ENCODE measurements around the gene GPC5.
"Not testable (repeated sequence)": the region's sequence is repeated elsewhere in the genome, so short reads cannot be mapped to it uniquely, and the experiment has no call there.

GPC5 gene

DNA sequence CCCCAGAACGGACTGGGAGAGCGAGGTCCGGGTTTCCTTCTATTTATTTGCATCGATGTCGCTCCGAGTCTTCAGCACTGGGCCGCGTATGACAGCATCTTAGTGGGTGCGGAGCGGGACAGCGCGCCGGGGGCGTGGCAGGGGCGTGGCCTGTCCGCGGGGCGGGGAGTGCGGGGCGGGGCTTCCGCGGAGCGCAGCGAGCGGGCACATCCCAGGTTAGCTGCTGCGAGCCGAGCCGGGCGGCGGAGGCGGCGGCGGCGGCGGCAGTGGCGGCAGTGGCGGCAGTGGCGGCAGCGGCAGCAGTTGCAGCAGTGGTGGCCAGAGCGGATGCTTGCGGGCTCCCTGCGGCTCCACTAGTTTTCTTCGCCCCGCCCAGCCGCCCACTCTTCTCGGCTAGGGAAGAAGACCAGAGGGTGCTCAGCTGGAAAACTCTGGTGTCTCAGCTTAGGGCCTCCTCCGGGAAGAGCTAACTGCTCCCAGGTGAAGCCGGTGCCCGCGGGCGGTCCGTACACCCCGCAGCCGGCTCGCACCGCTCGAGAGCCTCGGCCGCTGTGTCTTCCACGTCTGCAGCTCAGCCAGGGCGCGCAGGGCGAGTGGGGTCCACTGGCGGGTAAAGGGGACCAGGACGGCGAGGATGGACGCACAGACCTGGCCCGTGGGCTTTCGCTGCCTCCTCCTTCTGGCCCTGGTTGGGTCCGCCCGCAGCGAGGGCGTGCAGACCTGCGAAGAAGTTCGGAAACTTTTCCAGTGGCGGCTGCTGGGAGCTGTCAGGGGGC, at the start of gene GPC5:
Gene GPC5 (plus strand): TSS at position 209 of the 776 bp plus-strand sequence.
- peak within 1 kb of the TSS; percentile 74 for H3K4me3 Mint-ChIP-seq
- H3K27ac Mint-ChIP-seq = no peak within 1 kb of the TSS
- H3K36me3 Mint-ChIP-seq (ENCODE audit: low read depth) = no peaks in the 10 kb centered on the region
- peaks cover 62% of the 10 kb centered on the region for H3K27me3 Mint-ChIP-seq
- intact Hi-C loops (cut with micrococcal nuclease) = no loop called here
- H3K9me3 Mint-ChIP-seq = no peaks in the 10 kb centered on the region
- peaks cover 20% of the 10 kb centered on the region for H3K4me1 Mint-ChIP-seq (ENCODE audit: low read depth)

DNA sequence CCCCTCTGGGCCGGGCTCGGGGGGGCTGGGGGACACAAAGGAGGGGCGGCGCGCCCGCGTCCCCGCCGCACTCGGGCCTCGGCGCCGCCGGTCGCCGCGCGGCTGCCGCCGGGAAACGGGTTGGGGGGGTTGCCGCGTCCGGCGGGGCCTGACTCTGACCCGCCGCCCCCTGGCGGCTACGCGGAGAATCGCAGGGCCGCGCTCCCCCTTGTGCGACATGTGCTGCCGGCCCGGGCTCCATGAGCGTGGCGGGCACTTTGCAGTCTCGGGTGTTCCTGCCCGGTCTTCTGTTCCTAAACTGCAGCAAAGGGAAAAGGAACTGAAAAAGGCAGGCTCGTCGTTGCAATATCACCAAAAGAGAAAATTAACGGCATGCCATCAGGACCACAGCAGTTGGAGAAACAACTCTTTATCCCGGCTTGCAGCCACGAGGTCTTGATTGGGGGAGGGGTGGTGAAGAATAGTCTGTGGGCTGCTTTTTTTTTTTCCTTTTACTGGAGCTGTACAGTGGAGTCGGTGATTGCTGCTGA, 49.5 kb upstream of the GPC5 start:
- H3K27me3 Mint-ChIP-seq = peaks cover 5% of the 10 kb centered on the region
- no peaks in the 10 kb centered on the region for H3K9me3 Mint-ChIP-seq
- H3K27ac Mint-ChIP-seq = peak overlapping the region; percentile 77
- H3K36me3 Mint-ChIP-seq (ENCODE audit: low read depth) = peaks cover 44% of the 10 kb centered on the region
- peak overlapping the region; percentile 74 for H3K4me3 Mint-ChIP-seq
- H3K4me1 Mint-ChIP-seq (ENCODE audit: low read depth) = peaks cover 20% of the 10 kb centered on the region
- intact Hi-C loops (cut with micrococcal nuclease) = loop anchor here (5.0 kb wide), 2 partner anchors 192 to 217 kb away; no protein-coding TSS in a partner anchor

DNA sequence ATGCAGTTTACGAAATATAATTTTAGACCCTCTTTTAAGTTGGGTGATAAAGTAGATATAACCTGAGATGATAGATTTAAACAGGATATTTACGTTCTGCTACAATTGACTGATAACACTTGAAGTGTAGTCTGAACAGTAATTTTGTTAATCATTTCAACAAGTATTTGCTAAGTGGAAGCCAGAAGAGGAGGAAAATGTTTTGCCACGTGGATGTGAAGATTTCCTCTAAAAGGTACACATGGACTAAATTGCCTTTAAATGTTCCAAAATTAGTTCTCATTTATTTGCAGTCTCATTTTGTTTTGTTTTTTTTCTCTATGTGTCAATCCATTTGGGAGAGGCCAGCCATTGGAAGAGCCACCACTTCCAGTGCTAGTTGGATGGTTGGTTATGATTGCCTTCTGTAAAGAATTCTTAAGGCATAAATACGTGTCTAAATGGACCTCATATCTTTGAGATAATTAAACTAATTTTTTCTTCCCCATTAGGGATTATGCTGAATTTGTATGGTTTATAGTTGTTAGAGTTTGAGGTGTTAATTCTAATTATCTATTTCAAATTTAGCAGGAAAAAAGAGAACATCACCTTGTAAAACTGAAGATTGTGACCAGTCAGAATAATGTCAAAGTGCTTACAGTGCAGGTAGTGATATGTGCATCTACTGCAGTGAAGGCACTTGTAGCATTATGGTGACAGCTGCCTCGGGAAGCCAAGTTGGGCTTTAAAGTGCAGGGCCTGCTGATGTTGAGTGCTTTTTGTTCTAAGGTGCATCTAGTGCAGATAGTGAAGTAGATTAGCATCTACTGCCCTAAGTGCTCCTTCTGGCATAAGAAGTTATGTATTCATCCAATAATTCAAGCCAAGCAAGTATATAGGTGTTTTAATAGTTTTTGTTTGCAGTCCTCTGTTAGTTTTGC, 48.2 kb upstream of the GPC5 start:
- H3K27me3 Mint-ChIP-seq = peaks cover 5% of the 10 kb centered on the region
- peaks cover 20% of the 10 kb centered on the region for H3K4me1 Mint-ChIP-seq (ENCODE audit: low read depth)
- peak overlapping the region; percentile 74 for H3K4me3 Mint-ChIP-seq
- H3K36me3 Mint-ChIP-seq (ENCODE audit: low read depth) = peaks cover 56% of the 10 kb centered on the region
- no peaks in the 10 kb centered on the region for H3K9me3 Mint-ChIP-seq
- intact Hi-C loops (cut with micrococcal nuclease) = loop anchor here (5.0 kb wide), 2 partner anchors 193 to 218 kb away; no protein-coding TSS in a partner anchor
- H3K27ac Mint-ChIP-seq = no peak overlapping the region

DNA sequence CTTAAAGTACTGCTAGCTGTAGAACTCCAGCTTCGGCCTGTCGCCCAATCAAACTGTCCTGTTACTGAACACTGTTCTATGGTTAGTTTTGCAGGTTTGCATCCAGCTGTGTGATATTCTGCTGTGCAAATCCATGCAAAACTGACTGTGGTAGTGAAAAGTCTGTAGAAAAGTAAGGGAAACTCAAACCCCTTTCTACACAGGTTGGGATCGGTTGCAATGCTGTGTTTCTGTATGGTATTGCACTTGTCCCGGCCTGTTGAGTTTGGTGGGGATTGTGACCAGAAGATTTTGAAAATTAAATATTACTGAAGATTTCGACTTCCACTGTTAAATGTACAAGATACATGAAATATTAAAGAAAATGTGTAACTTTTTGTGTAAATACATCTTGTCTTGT, 47.3 kb upstream of the GPC5 start:
- Mint-ChIP-seq H3K36me3 (ENCODE audit: low read depth) (peaks cover 65% of the 10 kb centered on the region), H3K9me3 (no peaks in the 10 kb centered on the region), H3K4me1 (ENCODE audit: low read depth) (peaks cover 20% of the 10 kb centered on the region), H3K4me3 (no peak overlapping the region), H3K27me3 (peaks cover 5% of the 10 kb centered on the region), H3K27ac (no peak overlapping the region)
- intact Hi-C loops (cut with micrococcal nuclease) = no loop called here

DNA sequence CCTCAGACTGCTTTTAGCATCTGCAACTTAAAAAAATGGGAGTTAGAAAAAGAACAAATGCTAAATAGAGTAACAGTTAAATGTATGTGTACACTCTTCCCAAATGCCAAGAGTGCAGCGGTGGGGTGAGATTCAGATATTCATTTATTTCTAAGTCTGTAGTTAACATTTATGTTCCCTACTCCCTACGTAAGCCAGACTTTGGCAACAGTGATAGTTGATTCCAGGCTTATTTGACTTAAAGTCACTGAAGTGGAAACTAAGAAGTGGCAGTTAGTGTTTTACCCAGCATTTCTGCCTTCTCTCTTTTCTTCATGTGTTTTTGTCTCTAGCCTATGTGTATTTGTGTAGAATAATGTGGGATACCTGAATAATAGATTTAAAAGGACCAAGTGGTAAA, 46.4 kb upstream of the GPC5 start:
- Mint-ChIP-seq H3K27me3 (peaks cover 3% of the 10 kb centered on the region), H3K27ac (no peak overlapping the region), H3K4me3 (no peak overlapping the region), H3K36me3 (ENCODE audit: low read depth) (peaks cover 72% of the 10 kb centered on the region), H3K4me1 (ENCODE audit: low read depth) (peaks cover 16% of the 10 kb centered on the region), H3K9me3 (no peaks in the 10 kb centered on the region)
- intact Hi-C loops (cut with micrococcal nuclease) = no loop called here

DNA sequence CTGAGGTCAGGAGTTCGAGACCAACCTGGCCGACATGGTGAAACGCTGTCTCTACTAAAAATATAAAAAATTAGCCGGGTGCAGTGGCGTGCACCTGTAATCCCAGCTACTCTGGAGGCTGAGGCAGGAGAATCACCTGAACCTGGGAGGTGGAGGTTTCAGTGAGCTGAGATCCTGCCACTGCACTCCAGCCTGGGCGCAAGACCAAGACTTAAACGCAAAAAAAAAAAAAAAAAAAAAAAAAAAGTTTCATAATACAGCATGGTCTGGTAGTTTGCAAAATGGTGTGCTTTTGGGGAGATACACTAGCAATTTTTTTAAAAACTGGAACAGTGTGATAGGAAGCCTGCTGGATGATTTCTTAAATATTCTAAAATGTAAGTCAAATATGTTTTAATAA, 45.5 kb upstream of the GPC5 start:
- H3K4me3 Mint-ChIP-seq; H3K27me3 Mint-ChIP-seq; H3K27ac Mint-ChIP-seq; H3K9me3 Mint-ChIP-seq; intact Hi-C loops (cut with micrococcal nuclease): not testable (repeated sequence)
- H3K4me1 Mint-ChIP-seq (ENCODE audit: low read depth) = peaks cover 15% of the 10 kb centered on the region
- peaks cover 76% of the 10 kb centered on the region for H3K36me3 Mint-ChIP-seq (ENCODE audit: low read depth)

DNA sequence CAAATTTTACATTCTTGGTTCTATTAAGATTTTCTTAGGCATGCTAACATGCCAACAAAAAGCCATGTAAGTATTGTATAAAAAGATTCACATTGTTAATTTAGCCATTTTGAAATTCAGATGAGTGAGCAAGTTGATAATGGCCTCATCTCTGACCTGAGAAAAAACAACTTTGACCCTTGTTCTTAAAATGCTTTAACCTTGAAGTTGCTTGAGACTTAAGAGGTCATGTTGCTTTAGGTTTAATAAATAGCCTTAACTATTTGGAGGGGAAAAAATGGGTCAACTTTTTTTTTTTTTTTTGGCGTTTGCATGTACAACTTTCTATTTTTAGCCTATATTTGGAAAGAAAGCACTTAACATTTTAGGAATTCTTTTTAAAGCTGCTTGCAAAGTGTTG, 44.9 kb upstream of the GPC5 start:
- no peaks in the 10 kb centered on the region for H3K9me3 Mint-ChIP-seq
- no peak overlapping the region for H3K27ac Mint-ChIP-seq
- no peak overlapping the region for H3K4me3 Mint-ChIP-seq
- H3K27me3 Mint-ChIP-seq = no peaks in the 10 kb centered on the region
- peaks cover 76% of the 10 kb centered on the region for H3K36me3 Mint-ChIP-seq (ENCODE audit: low read depth)
- peaks cover 19% of the 10 kb centered on the region for H3K4me1 Mint-ChIP-seq (ENCODE audit: low read depth)
- intact Hi-C loops (cut with micrococcal nuclease) = no loop called here

DNA sequence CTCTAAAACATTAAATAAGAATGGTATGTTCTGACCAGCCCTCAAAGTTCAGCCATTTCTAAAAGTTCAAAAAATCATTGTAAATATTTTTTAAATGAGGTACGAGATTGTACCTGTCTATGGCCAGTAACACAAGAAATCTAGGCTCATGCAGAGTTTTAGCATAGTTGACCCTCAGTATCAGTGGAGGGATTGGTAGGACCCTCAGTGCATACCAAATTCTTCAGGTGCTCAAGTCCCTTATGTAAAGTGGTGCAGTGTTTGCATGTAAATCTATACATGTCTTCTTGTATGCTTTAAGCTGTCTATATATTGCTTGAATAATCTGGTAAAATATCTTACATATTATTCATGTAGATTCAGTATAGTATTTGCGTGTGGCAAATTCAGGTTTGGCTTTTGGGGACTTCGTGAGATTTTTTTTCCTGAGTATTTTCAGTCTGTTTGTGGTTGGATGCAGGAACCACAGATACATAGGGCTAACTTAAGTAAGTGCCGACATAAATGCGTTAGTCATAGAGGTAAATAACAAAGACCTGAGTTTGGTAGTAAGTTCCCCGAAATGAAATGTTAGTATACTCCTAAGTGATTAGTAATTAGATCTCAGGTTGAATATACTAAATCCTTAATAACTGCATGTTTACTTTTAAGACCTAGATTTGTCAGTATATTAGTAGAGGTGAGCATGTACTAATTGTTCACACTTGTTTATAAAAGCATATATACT, 43.2 kb upstream of the GPC5 start:
- Mint-ChIP-seq H3K4me3 (no peak overlapping the region), H3K36me3 (ENCODE audit: low read depth) (peaks cover 70% of the 10 kb centered on the region), H3K27ac (no peak overlapping the region), H3K27me3 (no peaks in the 10 kb centered on the region), H3K9me3 (no peaks in the 10 kb centered on the region), H3K4me1 (ENCODE audit: low read depth) (peaks cover 14% of the 10 kb centered on the region)
- intact Hi-C loops (cut with micrococcal nuclease) = no loop called here

DNA sequence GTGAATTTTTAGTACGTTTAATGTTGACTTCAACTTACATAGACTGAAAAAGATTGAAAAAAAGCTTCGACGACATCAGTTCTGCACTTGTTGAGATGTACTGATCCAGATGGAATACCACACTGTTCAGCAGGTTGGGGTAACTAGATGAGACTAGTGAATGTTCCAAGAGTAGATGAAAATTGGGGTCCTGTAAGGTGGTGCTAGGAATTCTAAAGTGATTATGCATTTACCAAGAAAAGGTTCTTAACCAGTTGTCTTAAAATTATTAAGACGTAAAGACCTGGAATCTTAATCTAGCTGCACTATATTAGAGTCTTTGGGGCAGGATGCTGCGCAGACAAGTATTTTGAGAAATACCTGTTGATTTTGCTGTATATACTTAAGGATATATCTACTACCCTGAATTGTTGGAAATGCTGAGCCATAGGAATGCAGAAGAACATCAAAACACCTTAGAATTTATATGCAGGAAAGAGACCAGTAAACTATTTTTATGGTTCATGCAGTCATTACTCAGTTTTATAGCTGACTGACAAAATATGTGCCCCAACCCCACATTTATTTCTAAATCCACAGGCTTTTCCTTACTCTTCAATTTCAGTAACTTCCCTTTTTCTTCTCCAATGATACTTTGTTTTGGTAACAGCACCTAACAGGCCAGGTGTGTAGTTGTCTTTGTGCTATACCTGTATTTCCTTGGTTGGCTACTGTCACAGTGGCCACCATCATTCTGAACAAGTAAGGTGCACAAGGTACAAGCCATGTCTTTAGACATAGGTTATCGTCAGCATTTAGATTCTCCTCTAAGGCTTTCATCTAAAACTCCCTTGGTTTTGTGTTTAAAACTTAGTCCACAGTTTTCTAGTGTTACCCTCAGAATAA, 42.4 kb upstream of the GPC5 start:
- Mint-ChIP-seq H3K36me3 (ENCODE audit: low read depth) (peaks cover 62% of the 10 kb centered on the region), H3K27me3 (no peaks in the 10 kb centered on the region), H3K4me1 (ENCODE audit: low read depth) (peaks cover 6% of the 10 kb centered on the region), H3K4me3 (no peak overlapping the region), H3K27ac (no peak overlapping the region), H3K9me3 (no peaks in the 10 kb centered on the region)
- intact Hi-C loops (cut with micrococcal nuclease) = no loop called here

DNA sequence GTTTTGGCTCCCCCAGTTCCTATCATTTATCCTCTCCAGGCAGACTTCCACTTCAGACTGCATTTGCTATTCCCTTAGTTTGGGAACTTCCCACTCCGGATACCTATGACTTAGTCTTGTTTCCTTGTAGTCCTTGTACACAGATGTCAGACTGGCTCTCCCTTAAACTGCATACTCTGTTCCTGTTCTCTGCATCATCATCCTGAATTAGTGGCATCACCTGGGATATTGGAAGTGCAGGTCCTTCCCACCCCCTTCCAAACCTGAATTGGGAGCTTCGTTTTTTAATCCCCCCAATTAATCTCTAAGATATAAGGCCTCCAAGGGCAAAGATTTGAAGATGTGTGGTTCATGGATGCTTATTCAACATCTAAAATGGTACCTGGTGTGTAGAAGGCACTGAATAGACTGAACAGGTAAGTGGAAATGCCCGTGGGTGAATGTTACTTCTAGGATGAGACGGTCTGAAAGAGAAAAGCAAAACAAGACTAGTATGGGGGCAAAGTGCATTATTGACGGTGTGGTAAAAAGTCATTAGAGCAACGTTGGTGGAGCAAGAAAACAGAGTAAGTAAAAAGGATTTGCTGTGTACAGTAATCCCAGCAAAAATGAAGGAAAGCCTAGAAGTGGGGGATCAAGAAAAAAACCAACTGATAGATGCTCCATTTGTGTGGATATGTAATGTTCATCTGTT, 41.4 kb upstream of the GPC5 start:
- H3K27me3 Mint-ChIP-seq = no peaks in the 10 kb centered on the region
- H3K4me3 Mint-ChIP-seq = no peak overlapping the region
- H3K27ac Mint-ChIP-seq = no peak overlapping the region
- H3K4me1 Mint-ChIP-seq (ENCODE audit: low read depth) = peaks cover 5% of the 10 kb centered on the region
- H3K36me3 Mint-ChIP-seq (ENCODE audit: low read depth) = peaks cover 57% of the 10 kb centered on the region
- no peaks in the 10 kb centered on the region for H3K9me3 Mint-ChIP-seq
- intact Hi-C loops (cut with micrococcal nuclease) = no loop called here

DNA sequence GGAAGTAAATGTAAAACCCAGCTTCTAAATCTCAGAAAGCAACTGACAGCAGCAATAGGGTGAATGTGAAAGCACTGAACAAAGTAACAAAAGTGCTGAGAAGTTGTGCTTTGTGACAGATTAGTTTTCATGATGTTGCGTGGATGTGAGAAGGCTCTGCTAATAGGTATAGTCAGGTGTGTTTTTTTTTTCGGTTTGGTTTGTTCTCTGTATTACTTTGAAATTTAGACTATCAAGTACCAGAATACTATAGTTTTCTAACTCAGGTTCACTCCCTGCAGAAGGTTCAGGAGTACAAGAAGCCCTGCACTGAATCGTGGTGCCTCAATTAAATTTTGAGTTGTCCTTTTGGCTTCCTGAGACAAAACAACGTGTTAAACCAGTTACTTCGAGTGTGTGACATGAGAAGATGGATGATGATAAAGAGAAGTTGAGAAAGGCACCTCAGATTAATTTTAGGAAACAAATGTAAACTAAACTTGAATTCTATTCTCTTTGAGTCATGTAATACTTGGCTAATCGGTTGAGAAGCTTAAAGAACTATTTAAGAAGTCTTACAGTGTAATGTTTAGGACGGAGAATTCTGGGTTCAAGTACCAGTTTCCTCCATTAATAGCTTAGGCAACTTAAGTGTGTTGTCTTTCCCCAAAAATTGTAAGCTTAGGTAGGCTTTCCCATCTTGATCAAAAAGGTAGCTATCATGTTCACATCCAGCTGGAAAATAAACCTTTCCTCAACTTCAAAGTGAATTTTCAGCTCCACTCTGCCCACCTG, 40.6 kb upstream of the GPC5 start:
- Mint-ChIP-seq H3K4me1 (ENCODE audit: low read depth) (peaks cover 5% of the 10 kb centered on the region), H3K36me3 (ENCODE audit: low read depth) (peaks cover 50% of the 10 kb centered on the region), H3K9me3 (no peaks in the 10 kb centered on the region), H3K27me3 (no peaks in the 10 kb centered on the region), H3K27ac (no peak overlapping the region), H3K4me3 (no peak overlapping the region)
- intact Hi-C loops (cut with micrococcal nuclease) = no loop called here

DNA sequence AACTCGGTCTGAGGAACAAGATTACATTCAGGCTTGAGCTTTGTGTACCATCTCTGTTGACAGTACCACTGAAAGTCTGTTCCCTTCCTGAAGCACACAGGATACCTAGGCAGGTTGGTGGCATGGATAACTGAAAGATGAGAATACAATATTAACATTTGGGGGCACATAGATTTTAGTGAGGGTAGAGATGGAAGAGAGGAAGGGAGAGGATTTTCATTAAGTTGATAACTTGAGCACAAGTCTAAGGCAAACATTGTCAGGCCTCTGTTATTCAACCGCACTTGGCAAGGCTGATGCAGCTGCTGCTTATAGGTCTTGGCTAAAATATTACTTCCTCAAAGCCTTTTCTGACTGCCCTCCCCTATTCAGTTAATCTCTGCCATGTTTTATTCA, 40.0 kb upstream of the GPC5 start:
- intact Hi-C loops (cut with micrococcal nuclease) = no loop called here
- peaks cover 5% of the 10 kb centered on the region for H3K4me1 Mint-ChIP-seq (ENCODE audit: low read depth)
- no peaks in the 10 kb centered on the region for H3K9me3 Mint-ChIP-seq
- H3K4me3 Mint-ChIP-seq = no peak overlapping the region
- H3K27me3 Mint-ChIP-seq = no peaks in the 10 kb centered on the region
- peaks cover 44% of the 10 kb centered on the region for H3K36me3 Mint-ChIP-seq (ENCODE audit: low read depth)
- H3K27ac Mint-ChIP-seq = no peak overlapping the region
